Stimulated activated CD8-positive, alpha-beta memory T cell treated with anti-CD3 and anti-CD28 coated beads, Interleukin-15, amount 100 ng/mL, for 4 hours (primary cell): ENCODE measurements around the gene SNX10.
A peak's percentile ranks its signal among the peaks of the same experiment; 100 is the strongest.

ENCODE experiments used
- DNase-seq, 2 donors: peaks; one replicate each; pipeline ENCODE4 v3.0.0-alpha.2; 2020; ENCODE audit warnings: low read depth in 2 of 2

Gene SNX10

DNA sequence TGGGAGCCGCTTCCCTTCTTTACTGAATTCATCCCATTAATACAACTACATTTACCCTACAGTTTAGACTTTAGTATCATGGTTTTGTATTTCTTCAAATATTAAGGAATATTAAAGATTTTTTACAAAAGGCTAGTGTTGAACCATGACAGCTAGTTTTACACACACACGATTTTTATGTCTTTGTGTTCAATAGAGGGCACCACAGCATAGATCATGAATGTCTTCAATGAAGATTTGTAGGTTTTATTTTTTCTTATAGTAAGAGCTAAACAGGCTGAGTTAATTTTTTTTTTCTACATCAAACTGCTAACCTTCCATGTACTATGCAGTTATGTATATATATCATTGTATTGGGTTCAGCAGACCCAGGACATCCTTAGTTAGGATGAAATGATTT is 76.9 kb downstream of the SNX10 start:
- no peak for DNase-seq

DNA sequence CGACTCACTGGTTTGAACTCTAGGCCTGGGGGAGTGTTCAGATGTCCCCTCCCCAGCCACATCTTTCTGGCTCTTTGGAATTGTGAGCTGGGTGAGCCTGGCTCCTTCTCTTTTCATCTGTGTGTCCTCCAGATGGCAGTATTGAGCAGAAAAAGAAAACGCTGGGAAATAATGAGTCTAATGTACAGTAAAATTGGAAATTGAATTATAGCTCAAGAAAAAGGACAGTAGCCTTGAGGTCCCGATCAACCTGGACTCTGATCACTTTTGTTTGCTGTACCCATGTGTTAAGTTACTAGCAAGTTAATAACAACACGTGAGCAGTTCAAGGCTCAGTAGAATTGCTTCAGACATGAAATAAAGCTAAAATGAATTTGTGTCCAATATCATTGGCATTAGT is 77.9 kb downstream of the SNX10 start:
- DNase-seq, result no peak

DNA sequence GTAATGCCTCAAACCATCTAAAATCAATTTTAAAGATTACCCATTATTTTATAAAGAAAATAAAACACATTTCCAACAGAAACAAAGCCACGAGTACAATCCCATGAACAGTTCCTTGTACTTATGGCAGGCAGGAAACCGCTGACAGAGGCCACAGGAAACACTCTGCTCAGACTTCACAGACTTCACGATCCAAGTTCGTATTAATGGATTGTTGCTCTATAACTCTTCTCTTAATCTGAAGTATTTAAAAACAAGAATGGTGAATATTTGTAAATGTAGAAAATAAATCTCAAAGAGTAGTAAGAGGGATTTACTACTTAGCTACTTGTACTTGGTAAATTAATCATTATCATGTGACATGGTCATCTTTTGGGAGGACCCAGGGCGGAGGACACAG is 78.3 kb downstream of the SNX10 start:
- DNase-seq, result no peak

DNA sequence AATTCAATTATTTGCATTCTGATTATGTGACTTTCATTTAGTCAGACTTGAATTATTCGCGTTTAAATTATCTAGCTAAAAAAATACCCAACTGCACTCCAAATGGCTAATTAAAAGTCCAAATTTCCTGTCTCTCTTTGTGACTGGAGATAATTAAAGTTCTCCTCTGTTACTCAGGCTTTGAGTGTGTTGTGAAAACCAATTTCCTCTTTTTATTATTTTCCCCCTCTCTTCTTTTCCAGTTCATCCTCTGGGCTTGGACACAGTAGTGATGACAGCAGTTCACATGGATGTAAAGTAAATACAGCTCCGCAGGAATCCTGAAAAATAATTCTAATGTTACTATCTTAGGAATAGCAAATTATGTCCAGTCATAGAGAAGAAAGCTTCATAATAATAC is 80.6 kb downstream of the SNX10 start:
- DNase-seq, result no peak

DNA sequence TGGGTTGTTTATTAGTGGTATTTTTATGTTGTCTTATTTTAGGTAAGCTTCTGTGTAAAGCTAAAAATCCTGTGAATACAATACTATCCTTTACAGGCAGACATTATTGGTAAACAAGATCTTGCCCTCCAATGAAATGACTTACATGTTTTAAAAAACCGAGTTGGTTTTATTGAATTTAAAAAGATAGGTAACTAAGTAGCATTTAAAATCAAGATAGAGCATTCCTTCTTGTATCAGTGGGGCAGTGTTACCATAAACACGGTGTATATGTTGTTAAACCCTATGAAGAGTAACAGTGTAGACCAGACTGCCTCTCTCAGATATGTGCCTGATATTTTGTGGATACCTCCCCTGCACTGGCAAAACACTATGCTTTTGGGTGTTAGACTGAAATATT is 81.0 kb downstream of the SNX10 start:
- DNase-seq, result no peak

DNA sequence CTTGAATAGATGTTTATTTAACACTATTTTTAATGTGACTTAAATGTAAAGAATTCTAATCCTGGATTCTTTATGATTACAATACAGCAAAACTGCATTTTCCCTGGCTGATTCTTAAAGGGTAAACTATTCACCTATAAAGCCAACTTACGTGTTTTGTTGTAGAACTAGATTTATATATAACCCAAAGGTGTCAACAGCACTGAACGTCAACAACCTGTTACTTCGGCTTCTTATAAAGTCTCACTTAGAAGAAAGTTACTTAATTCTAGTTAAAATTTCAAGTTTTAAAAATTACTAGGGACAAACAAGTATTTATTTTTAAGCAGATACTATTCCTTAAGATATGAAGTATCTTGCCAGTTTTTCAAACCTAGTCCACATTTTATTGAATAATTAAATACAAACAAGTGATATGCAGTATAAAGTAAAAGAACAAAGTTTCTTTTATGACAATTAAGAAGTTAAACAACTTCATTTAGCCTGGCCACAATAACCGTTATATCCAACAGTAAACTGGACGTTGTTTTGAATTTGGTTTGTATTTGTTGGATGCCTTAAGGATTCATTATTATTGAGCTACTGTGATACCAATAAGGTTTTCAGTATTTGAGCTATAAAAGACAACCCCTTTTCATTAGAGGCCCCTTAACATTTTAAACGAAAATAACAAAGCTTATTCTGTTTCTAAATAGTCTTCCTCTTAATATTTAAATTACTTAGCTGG is 83.1 kb downstream of the SNX10 start:
- DNase-seq, result no peak

DNA sequence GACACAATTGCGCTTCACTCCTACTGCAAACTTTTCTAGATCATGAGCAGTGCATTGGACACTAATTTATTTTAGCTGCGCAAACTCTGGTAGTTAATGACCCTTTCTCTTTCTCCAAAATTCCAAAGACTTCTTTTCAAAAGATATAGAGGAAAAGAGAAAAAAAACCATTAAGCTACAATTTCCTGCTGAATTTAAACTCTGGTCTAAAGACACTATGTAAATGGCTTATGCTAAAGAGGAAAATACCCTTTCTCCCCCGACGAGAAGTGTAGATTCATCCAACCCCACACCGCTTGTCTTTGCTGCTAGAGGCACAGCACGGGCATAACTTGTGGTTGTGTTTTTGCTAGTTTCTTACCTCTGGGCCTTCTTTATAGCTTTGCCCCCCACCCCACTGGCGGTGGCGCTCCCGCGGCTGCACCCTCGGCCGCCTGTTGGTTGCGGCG is 84.1 kb downstream of the SNX10 start:
- DNase-seq, result no peak

DNA sequence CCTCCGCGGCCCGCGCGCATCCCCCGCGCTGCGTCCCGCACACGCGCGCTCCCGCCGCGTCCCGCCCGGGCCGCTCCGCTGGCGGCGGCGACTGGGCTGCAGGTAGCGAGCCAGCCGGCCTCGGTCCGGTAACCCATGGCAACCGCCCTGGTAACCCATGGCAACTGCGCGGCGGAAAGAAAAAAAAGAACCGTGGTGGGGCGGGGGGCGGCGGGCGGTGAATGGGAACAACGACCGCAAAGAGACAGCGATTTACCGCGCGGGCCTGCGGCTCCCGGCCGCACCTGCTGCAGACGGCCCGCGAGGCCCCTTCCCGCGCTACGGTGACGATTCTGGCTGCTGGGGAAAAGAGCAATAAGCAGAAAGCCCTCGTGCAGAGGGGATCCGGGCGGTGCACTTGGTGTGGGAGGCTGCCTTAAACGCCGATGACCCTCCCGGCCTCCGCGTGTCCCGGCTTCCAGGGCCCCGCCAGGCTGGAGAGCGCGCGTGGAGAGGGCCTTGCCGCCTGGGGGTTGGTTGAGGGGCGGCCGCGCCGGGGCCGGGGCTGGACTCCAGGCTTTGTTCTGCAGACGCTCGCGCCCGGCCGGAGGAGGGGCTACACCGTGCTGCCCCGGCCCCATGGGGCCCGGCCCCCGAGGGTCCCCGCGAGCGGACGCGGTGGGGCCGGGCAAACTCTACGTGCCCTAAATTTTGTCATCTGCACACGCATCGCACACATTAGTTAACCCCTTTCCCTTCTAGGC is 84.7 kb downstream of the SNX10 start:
- no peak for DNase-seq

DNA sequence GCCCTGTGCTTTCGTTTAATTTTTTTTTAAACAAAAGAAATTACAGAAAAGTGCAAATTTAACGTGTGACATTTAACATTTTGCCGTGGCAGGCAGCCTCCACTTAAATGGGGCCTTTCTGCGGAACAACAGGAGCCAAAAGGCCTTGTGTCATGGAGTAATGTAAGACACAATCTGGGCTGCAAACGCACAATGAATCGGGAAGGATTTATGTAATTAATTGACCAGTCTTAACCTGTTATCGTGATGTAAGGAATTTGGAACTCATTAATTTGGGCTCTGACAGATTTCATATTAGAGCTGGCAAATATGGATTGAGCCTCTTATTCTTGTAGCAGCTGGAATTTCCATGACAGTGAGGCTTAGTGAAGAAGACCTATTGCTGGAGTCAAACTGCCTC is 86.4 kb downstream of the SNX10 start:
- no peak for DNase-seq

DNA sequence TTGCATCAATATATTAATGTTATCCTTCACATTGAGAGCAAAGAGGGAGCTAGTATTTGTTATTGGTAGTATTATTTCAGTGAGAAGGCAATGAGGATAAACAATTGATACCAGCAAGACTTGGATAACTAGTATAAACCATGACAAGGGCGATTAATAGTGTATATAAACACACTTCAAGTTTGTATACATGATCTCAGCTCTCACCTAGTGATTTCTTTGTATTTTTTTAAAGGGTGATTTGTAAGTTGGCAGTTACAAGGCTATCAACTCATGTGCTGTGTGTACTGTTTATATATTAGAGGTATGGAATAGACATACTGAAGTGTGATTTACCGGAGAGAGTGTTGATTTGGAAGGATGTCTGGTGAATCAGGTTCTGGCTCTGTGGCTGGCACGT is 88.0 kb downstream of the SNX10 start:
- no peak for DNase-seq

DNA sequence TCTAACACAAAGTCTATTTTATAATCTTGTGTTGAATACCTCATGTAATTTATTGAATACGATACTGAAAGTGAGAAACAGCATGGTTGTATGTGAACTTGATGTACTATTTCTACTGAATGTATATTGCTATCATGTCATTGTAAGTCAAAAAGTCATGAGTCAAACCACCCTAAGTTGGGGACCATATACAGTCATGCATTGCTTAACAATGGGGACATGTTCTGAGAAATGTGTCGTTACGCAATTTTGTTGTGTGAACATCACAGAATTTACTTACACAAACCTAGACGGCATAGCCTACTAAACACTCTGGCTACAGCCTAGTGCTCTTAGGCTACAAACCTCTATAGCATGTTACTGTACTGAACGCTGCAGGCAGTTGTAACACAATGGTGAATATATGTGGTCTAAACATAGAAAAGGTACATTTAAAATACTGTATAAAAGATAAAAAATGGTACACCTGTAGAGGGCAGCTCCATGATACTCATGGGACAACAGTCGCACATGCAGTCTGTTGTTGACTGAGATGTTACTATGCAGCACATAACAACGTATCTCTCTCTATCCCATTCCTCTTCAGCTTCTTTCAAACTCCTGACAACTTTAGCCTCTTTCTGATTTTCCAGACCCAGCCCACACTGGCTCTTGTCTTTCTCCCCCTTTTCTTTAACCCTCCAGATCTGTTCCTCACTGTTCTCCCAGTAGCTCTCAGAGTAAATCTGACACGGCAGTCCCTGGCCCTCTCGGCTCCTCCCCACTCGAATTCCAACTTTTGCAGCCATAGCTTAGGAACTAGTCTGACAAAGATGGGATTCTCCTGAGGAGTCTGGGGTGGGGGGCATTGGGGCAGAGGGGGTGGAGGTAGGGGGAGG is 90.1 kb downstream of the SNX10 start:
- no peak for DNase-seq

DNA sequence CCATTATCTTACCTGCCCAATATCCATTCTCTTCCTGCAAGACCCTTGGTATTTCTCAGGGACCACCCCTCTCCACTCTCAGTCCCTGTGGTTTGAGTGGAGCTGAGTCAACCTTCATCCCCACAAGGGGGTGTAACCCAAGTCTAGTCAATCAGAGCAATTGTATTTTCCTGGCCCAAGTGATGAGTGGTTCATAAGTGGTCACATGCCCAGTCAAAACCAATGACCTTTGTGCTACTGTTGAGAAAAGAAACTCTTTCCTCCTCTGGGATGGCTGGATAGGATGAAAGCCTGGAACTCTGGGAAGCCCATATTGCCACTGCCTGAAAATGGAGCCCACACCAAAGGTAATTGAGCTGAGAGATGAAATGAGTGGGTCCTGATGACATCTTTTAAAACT is 93.6 kb downstream of the SNX10 start:
- DNase-seq, result no peak

DNA sequence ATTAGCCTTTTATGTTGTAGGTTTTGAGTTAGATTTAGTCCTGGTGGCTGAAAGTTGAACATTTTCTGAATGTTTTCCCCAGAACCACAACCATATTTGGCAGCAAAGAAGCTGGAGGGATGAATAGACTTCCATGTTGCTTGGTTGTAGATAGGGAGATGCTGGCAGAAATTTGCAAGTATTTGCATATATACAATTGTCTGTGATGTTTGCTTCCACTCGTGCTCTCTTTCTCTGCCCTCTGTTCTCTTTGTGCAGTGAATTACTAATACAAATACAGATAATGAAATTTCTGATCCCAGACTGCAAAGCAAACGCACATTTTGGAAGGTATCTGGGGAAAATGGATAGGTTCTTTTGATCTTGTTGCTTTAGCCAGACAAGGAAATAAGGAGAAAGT is 96.1 kb downstream of the SNX10 start:
- DNase-seq, result no peak

DNA sequence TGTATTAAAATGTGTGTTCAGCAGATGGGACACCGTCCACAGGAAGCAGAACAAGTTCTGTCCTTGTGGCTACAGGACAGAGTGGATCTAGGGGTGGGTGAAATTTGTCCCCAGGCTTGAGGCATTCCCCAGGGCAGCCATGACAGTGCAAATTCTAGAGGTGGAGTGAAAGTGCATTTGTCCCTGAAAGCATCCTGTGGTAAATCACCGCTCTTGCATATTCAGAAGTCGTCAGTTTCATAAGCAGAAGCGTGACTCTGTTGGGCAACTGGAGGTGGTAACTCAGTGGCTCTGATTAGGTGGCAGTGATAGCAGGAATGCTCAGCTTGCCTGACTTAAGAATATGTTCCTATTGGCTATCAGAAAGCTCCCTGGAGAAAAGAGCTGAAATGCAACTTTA is 96.6 kb downstream of the SNX10 start:
- no peak for DNase-seq

DNA sequence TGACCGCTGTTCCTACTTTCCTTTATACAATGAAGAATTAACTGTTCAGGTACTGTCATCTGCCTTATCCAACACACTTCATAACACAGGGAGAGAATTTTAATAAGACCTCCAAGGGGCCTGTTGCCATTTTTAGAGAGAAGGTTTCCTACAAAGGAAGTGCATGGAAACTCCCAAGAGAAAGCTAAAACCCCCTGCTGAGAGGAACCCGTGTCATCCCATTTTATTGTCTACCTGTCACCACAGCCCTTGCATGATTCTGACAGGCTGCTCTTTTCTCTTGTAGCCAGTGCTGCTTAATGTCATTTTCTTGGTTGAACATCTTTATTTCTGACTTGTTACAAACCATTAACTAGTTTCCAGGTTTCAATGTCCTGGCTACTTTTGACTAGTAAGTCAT is 98.4 kb downstream of the SNX10 start:
- DNase-seq, result no peak

DNA sequence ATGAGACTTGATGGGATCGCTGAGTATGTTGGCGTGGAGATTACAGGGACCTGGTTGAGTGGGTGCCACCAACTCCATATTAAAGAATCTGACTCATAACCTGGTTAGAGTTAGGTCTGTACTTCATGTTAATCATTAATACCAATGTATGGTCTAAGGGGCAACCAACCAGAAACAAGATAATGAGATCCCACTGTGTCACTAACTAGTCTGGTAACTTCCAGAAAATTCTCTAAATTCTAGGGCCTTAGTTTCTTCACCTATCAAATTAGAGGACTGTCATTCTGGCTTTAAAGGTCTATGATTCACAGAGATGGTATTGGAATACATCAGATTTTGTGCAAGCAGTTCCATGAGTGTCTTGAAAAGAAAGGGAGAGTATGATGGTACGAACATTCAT is 102.2 kb downstream of the SNX10 start:
- DNase-seq, result no peak

DNA sequence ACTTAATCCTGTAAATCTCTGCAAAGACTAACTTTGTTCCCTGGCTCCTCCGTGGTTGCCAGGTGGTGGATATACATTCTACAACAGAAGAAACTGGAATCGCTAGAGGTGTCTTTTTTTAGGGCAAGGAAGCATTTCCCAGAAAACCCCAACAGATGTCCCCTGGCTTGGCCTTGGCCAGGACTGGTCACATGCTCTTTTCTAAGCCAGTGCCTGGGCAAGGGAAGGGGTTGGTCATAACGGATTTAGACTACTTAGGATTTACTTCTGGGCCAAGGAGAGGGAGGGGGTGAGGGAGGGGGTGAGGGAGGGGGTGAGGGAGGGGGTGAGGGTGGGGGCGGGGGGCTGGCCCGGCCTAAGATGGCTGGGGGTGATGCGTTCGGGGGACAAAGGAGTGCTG is 105.7 kb downstream of the SNX10 start:
- no peak for DNase-seq

DNA sequence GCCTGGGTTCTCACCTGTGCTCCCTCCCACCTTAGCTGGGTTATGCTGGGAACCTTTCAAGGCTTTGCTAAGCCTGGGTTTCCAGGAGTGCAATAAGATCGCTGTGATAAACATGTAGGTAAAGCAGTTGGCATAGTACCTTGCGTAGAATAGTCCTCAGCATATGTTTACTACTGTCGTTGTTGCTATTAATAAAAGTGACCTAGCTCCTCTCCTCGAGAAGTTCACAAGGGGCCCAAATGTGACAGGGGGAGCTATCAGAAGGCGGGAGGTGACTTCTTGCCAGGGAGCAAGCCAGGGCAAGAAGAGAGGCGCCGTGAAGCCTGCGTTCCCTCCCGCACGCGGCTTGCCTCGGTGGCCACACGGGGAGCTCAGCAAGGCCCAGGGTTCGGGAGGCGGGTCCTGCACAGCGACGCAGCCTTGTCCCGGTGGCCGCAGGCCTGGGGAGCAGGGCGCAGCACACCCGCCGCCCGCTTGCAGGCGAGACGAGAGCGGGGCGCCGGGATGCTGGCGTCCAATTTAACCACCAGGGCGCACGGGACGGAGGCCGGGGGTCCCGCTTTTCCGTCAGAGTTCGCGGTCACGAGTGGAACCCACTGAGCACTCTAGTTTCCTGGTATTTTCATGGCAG is 106.2 kb downstream of the SNX10 start:
- no peak for DNase-seq

DNA sequence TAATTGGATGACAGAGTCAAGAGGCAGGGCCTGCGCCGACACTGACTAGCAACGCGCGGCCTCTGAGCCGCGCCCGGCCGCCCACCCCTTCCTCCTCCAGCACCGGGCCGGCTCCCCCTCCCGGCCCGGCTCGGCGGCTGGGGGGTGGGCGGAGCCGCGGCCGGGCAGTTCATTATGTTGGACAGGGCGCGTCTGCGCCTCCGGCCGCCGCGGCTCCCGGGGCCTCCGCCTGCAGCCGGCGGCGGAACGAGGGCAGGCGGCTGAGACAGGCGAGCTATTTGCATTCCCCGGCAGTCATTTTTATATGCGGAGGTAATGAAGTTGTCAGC is 106.7 kb downstream of the SNX10 start:
- peak in 1 of 2 donors; percentile 17 for DNase-seq

DNA sequence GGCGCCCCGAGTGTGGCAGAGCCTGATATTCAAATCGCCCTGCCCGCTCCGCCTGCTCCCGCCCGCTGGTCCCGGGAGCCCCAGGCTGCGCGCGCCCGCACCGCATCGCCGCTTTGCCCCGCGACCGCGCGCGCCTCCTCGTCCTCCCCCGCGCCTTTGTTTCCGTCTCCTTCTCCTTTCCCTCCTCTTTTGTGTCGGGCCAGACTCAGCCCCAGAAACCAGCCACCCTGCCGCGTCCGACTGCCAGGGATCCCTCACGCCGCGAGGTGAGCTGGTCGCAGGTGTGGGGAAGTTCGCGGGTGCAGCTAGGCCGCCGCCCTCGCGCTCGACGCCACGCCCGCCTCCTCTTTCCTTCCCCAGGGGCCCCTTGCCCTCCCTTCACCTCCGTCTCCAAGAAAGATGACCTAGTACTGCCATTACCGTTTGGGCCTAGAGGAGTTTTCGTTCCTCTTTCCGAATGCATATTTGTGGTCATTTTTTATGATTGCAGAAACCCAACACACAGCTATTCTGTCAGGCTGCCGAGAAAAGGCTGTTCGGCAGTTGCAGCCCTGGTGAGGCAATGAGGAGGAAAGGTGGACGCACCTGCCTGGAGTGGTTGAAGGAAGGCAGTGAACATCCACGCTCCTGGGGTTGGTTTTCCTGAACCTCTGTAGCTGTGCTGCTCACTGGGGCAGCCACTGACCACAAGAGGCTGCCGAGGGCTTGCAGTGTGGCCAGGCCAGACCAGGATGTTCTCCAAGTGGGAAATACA is 107.3 kb downstream of the SNX10 start:
- DNase-seq, result no peak

DNA sequence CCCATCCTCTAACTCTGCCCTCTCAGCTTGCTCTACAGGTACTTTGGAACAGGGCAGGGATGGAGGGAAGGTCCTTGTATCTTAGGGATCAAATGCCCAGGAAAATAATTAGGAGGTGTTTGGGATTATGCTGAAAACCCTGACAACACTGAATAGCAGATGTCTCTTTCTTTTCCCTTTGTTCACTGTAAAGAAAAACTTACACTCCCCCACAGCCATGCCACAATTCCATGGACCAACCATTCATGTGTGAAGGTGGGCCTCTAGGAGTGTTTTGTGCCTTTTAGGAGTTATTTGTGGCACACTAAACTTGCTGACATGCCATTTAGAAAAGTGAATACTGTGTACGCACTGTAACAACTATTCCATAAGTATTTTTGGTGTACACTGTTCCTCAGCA is 108.1 kb downstream of the SNX10 start:
- no peak for DNase-seq

DNA sequence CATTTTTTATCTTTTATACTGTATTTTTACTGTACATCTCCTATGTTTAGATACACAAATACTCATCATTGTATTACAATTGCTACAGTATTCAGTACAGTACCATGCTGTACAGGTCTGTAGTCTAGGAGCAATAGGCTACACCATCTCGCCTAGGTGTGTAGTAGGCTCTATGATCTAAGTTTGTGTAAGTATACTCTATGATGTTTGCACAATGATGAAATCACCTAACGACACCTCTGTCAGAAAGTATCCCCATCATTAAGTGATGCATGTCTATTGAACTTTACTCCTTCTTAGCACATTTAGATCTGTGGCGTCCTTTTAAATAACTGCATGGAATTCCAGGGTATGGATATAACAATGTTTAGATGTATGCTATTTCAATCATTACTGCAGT is 112.0 kb downstream of the SNX10 start:
- DNase-seq, result no peak
